Natural killer cell (primary cell): Measurements from ENCODE around the gene MSGN1. TPM values are rescaled to one million over a fixed set of nuclear protein-coding genes. Genes with fewer than 3 reads are reported as not detected.

Experiments
- ATAC-seq, 3 donors: fragments of 150-1000 bp in 2 of 3; fragments of 200-7000 bp in 1 of 3; cut with Tn5 transposase; 1 replicate in 1 of 3; 2 replicates in 2 of 3; pipeline ENCODE4 v1.10.0; 2021; ENCODE audit warnings: mild to moderate bottlenecking in 2 of 3, moderate library complexity in 2 of 3
- DNase-seq, 2 donors: peaks; one replicate each; pipeline versions ENCODE4 v3.0.0 to v3.0.0-alpha.2; 2013 to 2021; ENCODE audit warnings: mixed read lengths in 1 of 2
- H3K27ac ChIP-seq: one replicate; pipeline ENCODE4 v1.5.1; 2013; ENCODE audit warnings: mild to moderate bottlenecking, low read length
- H3K27me3 ChIP-seq: one replicate; pipeline ENCODE4 v1.6.1; 2013; ENCODE audit warnings: low read length; ENCODE audit not compliant: control insufficient read depth, insufficient read depth
- H3K36me3 ChIP-seq: one replicate; pipeline ENCODE4 v1.6.1; 2013; ENCODE audit warnings: low read length; ENCODE audit not compliant: control insufficient read depth, insufficient read depth
- H3K4me1 ChIP-seq: one replicate; pipeline ENCODE4 v1.6.1; 2013; ENCODE audit warnings: low read length; ENCODE audit not compliant: control insufficient read depth, insufficient read depth
- H3K4me3 ChIP-seq: one replicate; pipeline ENCODE4 v1.5.1; 2013; ENCODE audit warnings: low read length
- H3K9me3 ChIP-seq: one replicate; pipeline ENCODE4 v1.6.1; 2013; ENCODE audit warnings: low read length; ENCODE audit not compliant: control insufficient read depth, insufficient read depth
- H3K27ac Mint-ChIP-seq, 2 donors: one replicate each; pipeline ENCODE4 v1.8.0; 2022; ENCODE audit warnings: mild to moderate bottlenecking in 2 of 2, mixed read lengths in 2 of 2, moderate library complexity in 1 of 2
- H3K27me3 Mint-ChIP-seq, 2 donors: one replicate each; pipeline ENCODE4 v1.8.0; 2022; ENCODE audit warnings: low read depth in 2 of 2, mixed read lengths in 2 of 2
- H3K36me3 Mint-ChIP-seq: one replicate; pipeline ENCODE4 v1.8.0; 2022; ENCODE audit warnings: mixed read lengths
- H3K4me1 Mint-ChIP-seq, 2 donors: one replicate each; pipeline ENCODE4 v1.8.0; 2022; ENCODE audit warnings: mixed read lengths in 2 of 2
- H3K4me3 Mint-ChIP-seq: one replicate; pipeline ENCODE4 v1.8.0; 2022; ENCODE audit warnings: mild to moderate bottlenecking, moderate library complexity, mixed read lengths
- H3K9me3 Mint-ChIP-seq, 2 donors: one replicate each; pipeline ENCODE4 v1.8.0; 2022; ENCODE audit warnings: mixed read lengths in 2 of 2
- WGBS: methylation state at CpG from one replicate; pipeline ENCODE4 v1.1.7; 2013; ENCODE audit warnings: missing lambda C conversion rate; ENCODE audit not compliant: insufficient coverage; 5-methylcytosine and 5-hydroxymethylcytosine counted together
- intact Hi-C: fragments of 100-400 bp; cut with micrococcal nuclease; formaldehyde crosslinking; loops from one replicate; pipeline ENCODE4 v1.14.2; 2022
- total RNA-seq, 4 donors: library from RNA; stranded (reverse); fragments of 120-200 nt in 1 of 4; gene quantifications; one replicate each; pipeline versions ENCODE4 v1.2.3 to v1.2.4, GENCODE V29; 2013 to 2022
- TF ChIP-seq, protein P1 (sequence below): fragments of 200-600 bp; IDR thresholded peaks from one replicate; pipeline ENCODE4 v1.8.0; 2022; ENCODE audit warnings: antibody characterized with exemption

MSGN1 gene
- total RNA-seq, 3 donors from 2014 or later (not counting 1 experiment from before 2014, with no cell fraction given), result not detected

DNA sequence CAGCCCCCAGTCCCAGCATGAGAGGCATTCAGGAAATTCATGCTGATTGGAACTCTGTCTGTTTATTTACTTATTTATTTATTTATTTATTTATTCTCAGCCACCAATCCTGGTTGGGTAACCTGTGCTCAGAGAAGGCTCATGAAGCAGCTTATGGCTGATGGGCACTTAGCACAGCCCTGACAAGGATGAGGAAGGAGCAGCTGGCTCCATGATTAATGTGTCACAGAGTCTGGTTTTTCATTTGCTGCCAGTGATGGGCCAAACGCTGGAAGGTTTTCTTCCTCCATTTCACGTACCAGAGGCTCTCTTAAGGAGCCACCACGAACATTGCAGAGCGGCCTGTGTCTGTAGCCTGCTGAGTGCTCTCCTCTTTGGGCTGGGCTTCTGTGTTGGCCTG, 33.9 kb downstream of the MSGN1 start:
- no peak overlapping the region for H3K4me3 Mint-ChIP-seq
- peaks cover 0 to 2% of the 10 kb centered on the region in 2 donors for H3K27me3 Mint-ChIP-seq
- Histone ChIP-seq H3K36me3 (no peaks in the 10 kb centered on the region), H3K27ac (no peak overlapping the region), H3K4me3 (no peak overlapping the region), H3K4me1 (no peaks in the 10 kb centered on the region), H3K9me3 (no peaks in the 10 kb centered on the region), H3K27me3 (no peaks in the 10 kb centered on the region)
- DNase-seq, result no peak
- ATAC-seq, result no peak
- no peaks in the 10 kb centered on the region for H3K36me3 Mint-ChIP-seq
- no peaks in the 10 kb centered on the region for H3K9me3 Mint-ChIP-seq
- H3K4me1 Mint-ChIP-seq, result no peaks in the 10 kb centered on the region
- WGBS, result 91% methylated on average over 4 of the region's 4 CpGs
- H3K27ac Mint-ChIP-seq, result no peak overlapping the region
- TF ChIP-seq, protein P1, sequence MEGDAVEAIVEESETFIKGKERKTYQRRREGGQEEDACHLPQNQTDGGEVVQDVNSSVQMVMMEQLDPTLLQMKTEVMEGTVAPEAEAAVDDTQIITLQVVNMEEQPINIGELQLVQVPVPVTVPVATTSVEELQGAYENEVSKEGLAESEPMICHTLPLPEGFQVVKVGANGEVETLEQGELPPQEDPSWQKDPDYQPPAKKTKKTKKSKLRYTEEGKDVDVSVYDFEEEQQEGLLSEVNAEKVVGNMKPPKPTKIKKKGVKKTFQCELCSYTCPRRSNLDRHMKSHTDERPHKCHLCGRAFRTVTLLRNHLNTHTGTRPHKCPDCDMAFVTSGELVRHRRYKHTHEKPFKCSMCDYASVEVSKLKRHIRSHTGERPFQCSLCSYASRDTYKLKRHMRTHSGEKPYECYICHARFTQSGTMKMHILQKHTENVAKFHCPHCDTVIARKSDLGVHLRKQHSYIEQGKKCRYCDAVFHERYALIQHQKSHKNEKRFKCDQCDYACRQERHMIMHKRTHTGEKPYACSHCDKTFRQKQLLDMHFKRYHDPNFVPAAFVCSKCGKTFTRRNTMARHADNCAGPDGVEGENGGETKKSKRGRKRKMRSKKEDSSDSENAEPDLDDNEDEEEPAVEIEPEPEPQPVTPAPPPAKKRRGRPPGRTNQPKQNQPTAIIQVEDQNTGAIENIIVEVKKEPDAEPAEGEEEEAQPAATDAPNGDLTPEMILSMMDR, result no peak
- intact Hi-C loops, result no loop called here

DNA sequence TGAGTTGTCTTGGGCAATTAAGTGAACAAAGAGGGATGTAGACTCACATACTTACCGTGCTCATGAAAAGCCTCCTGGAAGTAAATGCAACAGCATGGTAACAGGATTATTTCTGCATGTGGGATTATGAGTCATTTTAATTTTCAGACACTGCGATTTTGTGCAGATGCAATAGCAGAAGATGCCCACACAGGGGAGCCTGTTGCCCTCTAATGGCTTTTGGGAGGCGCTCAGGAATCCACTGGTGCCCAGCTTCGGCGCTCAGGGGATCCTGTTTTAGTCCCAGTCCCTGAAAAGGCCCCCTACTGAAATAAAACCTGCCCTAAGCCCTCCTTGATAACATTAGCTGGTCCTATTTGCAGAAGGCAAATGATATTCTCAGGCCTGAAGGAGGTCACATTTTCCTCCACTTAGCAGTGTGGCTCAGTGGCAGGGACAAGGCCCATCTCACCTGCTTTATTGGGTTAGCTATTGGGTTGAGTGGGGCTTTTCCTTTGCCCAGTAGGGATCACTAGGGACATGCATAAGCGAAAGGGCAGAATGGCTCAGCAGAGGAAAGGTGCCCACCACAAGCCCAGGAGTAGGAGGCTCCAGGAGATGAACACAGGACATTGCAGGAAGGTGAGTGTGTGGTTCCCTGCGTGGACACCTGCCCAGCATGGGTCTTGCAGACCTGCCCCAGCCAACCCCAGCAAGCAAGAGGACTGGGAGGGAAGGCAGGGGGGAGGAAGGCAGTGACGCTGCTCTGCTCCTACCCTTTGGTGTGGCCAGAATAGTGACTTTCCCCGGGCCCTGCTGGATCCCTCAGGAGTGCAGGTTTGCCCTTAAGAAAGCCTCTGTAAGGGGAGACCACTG, 35.7 kb downstream of the MSGN1 start:
- H3K4me3 Mint-ChIP-seq, result no peak overlapping the region
- H3K27me3 Mint-ChIP-seq, result peaks cover 3 to 7% of the 10 kb centered on the region in 2 donors
- no peak overlapping the region for H3K27ac Mint-ChIP-seq
- ATAC-seq (no peak), DNase-seq (peak in 1 of 2 donors; percentile 3)
- H3K4me1 ChIP-seq, result no peaks in the 10 kb centered on the region
- no peaks in the 10 kb centered on the region for H3K9me3 ChIP-seq
- no peaks in the 10 kb centered on the region for H3K9me3 Mint-ChIP-seq
- no peaks in the 10 kb centered on the region for H3K36me3 ChIP-seq
- no peaks in the 10 kb centered on the region for H3K4me1 Mint-ChIP-seq
- H3K27me3 ChIP-seq, result no peaks in the 10 kb centered on the region
- no peaks in the 10 kb centered on the region for H3K36me3 Mint-ChIP-seq
- TF ChIP-seq, protein P1, result no peak
- H3K27ac ChIP-seq, result no peak overlapping the region
- H3K4me3 ChIP-seq, result no peak overlapping the region
- WGBS, result 39% methylated on average over 9 of the region's 9 CpGs
- intact Hi-C loops, result no loop called here

DNA sequence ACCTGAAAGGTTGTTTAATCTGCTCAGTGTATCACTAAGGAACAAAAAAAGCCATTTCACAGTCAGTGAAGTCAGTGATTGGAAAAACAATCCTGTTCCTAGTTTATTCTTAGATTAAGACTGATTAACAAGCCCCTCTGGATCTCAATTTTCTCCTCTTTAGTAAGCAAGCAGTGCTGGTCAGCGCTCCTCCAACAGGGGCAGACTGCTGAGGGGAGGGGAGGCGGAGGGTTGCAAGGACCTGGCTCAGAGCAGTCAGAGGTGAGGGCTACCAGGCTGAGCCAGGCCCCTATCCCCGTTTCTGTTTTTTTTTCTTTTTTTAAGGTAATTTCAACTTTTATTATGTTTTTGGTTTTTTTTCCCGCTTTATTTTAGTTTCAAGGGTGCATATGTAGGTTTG, 37.5 kb downstream of the MSGN1 start:
- H3K36me3 Mint-ChIP-seq, result no peaks in the 10 kb centered on the region
- Histone ChIP-seq H3K27me3 (peaks cover 4% of the 10 kb centered on the region), H3K36me3 (no peaks in the 10 kb centered on the region), H3K9me3 (no peaks in the 10 kb centered on the region), H3K27ac (no peak overlapping the region), H3K4me1 (no peaks in the 10 kb centered on the region), H3K4me3 (no peak overlapping the region)
- peaks cover 0 to 3% of the 10 kb centered on the region in 2 donors for H3K9me3 Mint-ChIP-seq
- no peak for DNase-seq
- WGBS, result 71% methylated on average over 4 of the region's 4 CpGs
- H3K4me3 Mint-ChIP-seq, result no peak overlapping the region
- H3K27me3 Mint-ChIP-seq, result peaks cover 13 to 22% of the 10 kb centered on the region in 2 donors
- TF ChIP-seq, protein P1, result no peak
- intact Hi-C loops, result no loop called here
- H3K27ac Mint-ChIP-seq, result no peak overlapping the region
- H3K4me1 Mint-ChIP-seq, result no peaks in the 10 kb centered on the region
- no peak for ATAC-seq
